ENCODE results near the gene ASF1B.

DNA sequence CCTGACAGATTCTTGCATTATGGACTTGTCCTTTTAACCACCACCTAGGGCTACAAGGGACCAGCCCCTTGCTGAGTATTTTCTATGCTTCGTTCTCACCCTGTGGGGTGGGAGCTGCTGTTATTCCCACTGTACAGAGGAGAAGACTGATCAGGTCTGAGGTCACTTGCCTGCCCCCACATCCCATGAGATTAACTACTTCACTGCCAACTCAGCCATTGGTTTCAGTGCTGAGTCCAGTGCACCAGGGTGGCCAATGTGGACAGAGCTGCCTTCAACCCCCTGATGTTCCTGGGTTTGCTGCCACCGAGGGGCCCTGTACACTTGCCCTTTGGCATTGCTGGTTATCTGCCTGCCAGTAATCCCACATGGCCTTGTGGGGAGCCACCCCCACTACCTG is 25.7 kb downstream of the ASF1B start:
- TF ChIP-seq, protein P1, sequence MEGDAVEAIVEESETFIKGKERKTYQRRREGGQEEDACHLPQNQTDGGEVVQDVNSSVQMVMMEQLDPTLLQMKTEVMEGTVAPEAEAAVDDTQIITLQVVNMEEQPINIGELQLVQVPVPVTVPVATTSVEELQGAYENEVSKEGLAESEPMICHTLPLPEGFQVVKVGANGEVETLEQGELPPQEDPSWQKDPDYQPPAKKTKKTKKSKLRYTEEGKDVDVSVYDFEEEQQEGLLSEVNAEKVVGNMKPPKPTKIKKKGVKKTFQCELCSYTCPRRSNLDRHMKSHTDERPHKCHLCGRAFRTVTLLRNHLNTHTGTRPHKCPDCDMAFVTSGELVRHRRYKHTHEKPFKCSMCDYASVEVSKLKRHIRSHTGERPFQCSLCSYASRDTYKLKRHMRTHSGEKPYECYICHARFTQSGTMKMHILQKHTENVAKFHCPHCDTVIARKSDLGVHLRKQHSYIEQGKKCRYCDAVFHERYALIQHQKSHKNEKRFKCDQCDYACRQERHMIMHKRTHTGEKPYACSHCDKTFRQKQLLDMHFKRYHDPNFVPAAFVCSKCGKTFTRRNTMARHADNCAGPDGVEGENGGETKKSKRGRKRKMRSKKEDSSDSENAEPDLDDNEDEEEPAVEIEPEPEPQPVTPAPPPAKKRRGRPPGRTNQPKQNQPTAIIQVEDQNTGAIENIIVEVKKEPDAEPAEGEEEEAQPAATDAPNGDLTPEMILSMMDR (IDR thresholded peaks at IDR 0.05) = no peak
- TF ChIP-seq EZH2 (IDR thresholded peaks at IDR 0.05) = no peak
